Hepatic stellate cell (primary cell): Measurements from ENCODE around the gene AKR7A2.

Source experiments
- DNase-seq: peaks from one replicate; pipeline ENCODE4 v3.0.0; 2011; ENCODE audit warnings: low spot score

The AKR7A2 gene

DNA sequence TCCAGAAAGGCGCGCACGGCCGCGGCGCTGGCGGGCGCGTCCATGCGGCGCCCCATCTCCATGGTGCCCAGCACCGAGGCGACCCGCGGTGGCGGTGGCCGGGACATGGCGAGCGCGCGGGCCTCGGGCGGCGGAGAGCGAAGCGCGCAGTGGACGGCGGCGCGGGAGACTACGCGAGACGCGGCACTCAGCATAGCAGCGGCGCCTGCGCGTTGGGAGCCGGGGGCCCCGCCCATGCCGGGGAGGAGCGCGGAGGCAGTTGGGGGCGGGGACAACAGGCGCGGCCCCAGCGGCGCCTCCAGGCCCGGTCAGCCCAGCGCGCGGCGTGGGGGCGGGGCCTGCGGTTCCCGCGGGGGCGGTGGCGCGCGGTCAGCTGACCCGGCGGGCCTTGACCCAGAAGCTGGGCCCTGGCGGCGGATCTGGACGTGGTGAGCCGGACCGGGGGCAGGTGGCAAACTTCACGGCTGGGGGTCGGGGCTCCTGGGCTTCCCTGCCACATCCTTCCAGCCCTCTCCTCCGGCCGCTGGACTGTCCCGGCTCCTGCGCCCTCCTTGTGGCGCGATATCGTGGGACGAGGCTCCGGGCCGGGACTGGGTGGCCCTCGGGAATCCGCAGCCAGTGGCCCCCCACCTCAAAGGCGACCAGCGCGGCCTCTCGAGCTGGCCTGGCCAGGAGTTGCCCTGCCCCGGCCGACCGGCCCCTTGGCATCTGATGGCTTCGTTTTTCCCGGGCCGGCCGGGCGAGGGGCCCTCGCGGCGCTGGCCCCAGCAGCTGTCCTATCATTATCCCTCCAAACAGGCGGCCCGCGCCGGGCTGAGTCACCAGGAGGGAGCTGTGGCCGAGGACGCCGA lies at the start of gene AKR7A2, which contains the start of gene SLC66A1:
TSS of gene AKR7A2 (minus strand) at position 214 of the 851 bp plus-strand sequence. CDS start at position 194, 20 bp downstream.
TSS of gene SLC66A1 (plus strand) at position 396 of the 851 bp plus-strand sequence. CDS start 5,352 bp downstream, outside the sequence.
- DNase-seq, result peak; percentile 97

DNA sequence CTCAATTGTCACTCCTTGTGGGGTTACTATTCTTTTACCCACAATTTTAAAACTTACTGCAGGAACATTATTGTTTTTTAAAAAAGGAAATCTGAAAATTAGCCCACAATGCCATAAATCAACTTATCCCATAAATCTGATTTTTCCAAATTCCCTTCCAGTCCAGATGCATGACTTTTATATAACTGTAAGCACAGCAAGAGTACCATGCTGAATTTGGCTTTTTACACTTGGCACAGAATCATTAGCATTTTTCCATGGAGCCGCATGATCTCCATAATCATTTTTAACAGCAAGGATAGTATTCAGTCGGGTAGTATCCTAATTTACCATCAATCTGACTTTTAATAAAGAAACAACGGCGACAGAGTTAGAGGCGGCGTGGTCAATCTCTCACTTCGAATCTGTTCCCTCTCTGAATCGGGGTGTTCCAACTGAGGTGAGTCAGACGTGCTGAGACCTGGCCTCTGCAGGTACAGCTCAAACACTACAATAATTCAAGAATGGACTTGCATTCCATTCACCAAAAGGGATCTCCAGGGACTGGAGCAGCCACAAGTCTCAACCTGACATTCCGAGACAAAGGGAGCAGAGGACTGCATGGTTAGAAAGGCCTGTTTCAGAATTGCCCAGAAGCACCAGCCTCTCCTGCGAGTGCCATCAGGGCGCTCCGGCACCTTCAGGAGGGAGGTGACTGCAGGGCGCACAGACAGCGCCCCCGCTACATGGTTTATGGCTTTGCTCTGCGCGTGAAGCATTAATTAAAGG lies 49.1 kb upstream of the AKR7A2 start:
- no peak for DNase-seq

DNA sequence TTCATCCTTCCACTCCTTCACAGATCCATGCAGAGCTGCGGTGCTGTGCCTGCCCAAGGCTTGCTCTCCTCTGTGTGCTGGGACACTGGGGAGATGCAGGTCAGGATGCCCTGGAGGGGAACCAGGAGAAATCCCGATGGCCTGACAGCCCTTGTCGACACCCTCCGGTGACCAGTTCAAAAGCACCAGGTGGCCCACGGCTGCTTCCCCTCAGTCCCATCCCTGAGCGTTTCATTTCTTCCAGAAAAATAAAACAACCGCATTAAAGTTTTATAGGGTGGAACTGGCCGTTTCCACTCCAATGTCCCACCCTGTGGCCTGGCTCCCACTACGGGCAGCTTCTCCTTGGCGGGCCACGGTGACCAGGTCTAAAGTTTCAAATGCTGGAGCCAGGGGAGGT lies 48.5 kb upstream of the AKR7A2 start:
- no peak for DNase-seq

DNA sequence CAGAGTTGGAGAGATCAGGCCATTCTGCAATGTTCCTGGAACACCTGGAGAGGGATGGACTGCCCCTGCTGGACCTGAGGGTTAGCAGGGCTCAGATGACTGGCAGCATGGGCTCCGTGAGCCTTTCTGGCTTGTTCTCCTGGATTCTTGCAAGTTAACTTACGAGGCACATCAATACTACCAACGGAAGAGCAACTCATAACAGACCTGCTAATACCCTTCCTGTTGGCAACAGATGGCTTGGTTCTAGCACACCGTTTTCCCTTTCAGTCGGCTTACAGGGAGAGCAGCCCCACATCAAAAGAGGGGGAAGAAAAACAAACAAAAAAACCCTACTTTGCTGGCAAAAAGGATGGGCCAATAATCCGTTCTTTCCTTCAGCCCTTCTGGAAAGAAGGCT lies 48.1 kb upstream of the AKR7A2 start:
- no peak for DNase-seq

DNA sequence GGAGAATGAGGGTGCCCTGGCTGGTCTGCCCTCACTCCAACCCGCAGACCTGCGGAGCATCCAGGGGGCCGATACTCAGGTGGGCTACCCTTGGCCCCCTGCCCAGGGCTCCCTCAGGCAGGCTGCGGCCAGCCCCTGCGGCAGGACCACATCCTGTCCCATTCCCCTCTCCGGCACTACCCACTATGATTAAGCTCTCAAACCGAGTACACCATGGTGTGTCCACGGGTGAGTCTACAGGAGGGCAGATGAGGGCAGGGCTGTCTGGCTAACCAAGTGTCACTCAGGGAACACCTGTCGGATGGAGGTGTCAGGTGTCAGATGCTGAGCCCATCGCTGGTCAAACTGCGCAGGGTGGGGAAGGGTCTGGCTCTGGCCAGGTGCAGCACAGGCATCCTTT lies 47.4 kb upstream of the AKR7A2 start:
- DNase-seq, result no peak

DNA sequence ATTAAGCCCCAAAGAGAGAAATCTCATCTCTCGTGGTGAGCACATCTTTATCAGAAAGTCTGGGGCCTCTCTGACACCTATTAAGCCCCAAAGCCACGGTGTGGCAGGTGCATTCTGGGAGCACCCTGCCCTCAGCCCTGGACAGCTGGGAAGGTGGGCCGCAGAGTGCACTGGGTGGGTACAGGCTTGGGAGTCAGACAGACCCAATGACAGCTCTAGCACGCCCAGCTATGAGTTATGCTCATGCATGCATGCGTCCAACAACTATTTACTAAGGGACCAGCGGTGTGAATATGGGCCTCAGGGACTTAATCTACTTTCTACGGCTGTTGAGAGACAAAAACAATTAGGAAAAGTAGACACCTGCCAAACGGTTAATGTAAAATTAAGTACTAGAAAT lies 46.8 kb upstream of the AKR7A2 start:
- no peak for DNase-seq

DNA sequence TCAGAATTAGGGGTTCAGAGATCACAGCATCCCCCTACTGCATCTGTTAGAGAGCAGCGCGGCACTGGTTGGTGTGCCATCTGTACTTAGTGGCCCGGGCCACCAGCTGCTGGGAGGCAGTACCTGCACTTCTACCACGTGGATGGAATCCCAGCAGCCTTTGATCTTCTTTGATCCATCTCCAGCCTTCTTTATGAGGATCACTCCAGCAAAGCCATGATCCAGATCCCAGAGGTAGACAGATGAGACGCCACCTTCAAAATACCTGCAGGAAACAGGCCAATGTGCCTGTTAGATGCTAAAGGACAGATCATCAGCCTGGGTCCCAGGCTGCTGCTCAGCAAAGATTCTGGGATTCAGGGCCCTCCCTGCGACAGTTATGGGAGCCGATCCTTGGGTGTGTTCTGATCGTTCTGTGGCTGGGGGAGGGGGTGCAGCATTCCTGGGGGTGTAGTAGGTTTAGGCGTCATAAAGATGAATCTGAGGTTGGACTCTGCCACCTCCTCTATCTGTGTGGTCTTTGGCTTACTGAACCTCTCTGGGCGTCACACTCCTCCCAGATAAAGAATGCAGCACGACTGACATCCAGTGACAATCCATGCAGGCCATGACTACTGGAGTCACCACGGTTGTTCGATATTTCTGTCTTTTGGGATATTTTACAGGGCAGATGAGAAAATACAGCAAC lies 45.5 kb upstream of the AKR7A2 start:
- DNase-seq, result no peak

DNA sequence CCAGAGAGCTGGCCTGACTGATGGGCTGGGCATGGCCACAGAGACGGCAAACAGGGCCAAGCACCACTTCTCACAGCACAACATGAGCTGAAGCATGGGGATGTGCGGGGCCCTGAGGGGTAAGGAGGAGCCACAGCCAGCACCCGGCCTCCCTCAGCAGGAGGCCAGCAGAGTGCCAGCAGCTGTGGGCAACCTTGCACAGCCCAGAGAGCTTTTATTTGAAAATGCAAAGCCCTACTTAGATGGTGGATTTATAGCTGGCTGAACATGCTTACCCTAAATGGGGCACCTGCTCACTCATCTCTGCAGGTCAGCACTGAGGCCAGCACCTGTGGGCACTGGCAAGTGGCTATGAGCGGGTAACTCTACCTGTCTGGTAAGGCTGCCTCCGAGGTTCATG lies 44.3 kb upstream of the AKR7A2 start:
- DNase-seq, result no peak

DNA sequence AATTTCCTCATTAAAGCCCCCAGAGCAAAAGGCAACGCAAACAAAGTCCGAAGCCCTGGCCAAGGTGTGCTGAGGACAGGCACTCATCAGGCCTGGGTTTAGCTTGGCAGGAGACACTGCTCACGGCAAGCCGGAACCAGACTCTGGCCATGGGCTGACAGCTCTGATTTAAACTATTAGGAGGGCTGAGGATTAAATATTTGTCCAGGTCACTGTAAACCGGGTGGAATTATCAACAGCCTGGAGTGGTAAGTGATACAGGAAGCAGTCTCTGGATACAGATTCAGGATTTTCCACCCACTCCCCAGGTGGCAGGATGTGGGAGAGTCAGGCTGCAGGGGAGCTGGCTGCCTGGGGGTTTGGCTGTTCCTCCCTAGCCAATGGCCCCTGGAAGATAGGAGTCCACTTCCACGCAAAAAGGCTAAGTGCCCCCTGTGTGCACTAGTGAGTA lies 42.6 kb upstream of the AKR7A2 start:
- no peak for DNase-seq

DNA sequence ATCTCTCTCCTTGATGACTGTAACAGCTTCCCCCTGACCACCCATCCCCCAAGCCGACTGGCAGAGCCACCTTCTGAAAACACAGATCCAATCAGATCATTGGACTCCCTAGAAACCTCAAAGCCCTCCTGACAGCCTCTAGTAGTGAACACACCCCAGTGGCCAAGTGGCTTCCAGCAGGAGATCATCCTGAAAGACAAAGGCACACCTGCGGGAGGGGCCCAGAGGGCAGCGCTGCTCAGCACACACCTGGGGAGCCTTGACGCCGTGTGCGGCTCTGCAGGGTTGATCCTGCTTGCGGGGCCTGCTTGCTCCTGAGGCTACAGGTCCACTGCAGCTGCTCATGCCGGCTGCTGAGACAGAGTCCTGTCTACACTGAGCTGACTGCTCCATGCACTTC lies 41.7 kb upstream of the AKR7A2 start:
- no peak for DNase-seq

DNA sequence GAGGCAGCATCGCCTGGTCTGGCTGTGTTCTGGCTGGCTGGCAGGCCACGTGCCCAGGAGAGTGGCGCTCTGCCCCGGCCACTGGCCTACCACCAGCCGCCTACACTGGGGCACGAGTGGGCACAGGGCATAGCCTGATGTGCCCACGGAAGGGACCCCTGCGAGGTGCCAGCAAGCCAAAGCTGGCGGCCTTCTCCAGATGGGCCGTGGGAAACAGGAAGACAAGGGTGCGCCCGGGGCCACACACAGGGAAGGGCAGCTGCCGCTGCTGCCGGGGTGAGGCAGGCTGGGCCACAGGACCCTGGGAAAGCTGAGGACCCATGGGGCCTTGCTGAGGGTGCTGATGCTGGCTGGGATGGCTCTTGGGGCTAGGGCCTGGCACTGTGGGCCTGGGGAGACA lies 40.9 kb upstream of the AKR7A2 start:
- DNase-seq, result no peak

DNA sequence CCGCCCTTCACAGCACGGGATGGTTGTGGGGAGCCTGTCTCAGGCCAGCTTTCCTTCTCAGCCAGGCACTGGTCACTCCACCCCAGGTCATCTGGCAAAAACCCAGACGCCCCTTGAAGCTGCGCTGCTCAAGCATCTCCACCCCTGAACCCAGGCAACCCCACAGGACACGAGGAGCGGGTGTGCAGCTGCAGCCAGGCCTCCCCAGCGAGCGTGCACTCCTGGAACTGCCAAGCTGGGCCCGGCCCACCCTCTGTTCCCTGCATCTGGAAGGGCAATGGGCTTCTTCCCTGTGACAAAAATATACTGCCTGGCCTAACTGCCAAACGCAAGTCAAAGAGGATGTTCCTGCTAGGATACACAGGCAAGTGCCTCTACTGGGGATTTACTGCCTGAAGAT lies 39.9 kb upstream of the AKR7A2 start:
- DNase-seq, result no peak

DNA sequence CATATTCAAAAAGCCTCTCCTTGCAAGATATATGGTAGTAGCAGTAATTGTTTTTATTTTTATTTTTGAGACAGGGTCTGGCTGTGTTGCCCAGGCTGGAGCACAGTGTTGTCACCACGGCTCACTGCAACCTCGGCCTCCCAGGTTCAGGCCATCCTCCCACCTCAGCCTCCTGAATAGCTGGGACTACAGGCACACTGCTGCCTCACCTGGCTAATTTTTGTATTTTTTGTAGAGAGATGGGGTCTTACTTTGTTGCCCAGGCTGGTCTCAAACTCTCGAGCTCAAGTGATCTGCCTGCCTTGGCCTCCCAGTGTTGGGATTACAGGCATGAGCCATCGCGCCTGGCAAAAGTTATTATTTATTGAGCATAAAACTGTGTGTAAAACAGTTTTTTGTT lies 38.6 kb upstream of the AKR7A2 start:
- no peak for DNase-seq

DNA sequence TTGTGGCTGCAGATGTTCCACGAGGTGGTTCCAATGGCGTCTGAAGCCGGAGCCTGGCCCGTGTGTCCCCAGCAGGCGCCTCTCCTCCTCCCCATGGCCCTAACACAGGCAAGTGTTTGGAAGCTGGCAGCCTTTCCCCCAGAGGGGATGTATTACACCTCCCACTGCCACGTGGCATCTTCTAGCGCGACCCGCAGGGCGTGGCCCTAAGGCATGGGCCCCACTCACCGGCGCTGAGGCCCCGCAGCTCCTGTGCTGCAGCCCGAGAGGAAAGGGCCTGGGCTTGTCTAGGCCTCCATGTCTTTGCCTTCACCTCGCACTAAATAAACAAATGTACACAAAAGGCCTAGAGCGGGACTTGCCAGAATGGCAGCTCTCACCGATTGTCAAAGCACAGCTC lies 38.1 kb upstream of the AKR7A2 start:
- no peak for DNase-seq

DNA sequence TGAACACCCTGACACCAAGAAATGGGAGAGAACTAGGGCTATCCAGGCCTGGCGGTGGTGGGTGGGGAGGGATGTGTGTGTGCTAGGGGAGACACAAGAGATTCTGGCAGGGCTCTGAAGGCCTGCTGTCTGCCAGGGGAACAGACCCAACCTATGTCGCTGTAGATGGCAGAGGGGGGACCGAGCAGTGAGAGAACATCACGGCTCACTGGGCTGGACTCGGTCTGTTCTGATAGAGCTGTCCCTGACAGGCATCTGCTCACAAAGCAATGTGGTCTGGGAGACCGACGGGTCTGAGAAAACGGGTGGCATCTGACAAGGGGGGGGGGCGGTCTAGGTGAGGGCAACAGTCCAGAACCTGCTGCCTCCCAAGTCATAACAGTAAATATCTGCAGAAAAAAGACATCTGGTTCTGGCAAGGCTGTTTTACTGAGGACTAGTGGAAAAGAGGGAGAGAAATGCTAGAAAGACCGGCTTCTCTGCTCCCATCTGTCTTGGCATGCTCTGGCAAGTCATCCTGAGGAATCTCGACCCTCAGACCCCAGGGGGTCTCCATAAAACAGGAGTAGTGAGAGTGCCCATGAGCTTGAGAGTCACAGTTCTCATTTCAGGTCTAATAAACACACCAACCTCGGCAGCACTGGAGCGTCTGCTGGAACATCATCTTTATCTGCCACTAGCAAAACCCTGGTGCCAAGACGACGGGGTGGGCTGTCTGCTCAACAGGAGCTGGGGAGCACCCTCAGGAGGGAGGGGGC lies 36.7 kb upstream of the AKR7A2 start:
- DNase-seq, result no peak

DNA sequence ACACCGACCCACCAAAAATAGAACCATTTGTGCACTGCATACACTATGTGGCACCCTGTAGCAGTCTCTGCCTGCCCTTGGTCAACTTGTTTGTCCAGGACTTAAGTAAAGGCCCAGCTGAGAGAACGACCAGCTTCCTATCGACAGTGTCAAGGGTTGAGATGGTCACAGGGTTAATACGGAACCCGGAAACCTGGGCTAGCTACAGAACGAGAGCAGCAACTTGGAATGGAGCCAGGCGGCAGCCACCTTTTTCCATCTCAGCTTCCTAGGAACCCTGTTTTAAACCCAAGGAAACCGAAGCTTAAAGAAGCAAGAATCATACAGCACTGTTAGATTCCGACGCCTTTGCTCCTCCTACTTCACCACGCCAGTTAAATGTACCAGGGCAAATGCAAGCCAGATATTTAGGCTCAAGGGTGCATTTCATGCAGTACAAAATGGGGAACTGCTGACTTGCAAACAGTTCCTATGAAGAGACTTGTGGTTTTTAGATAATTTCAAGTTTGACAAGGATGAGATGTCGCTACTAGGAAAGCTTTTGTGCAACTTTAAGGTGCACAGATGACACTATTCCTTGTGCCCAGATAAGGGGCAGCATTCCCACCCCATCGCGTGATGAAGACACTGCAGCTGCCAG lies 35.7 kb upstream of the AKR7A2 start:
- DNase-seq, result no peak

DNA sequence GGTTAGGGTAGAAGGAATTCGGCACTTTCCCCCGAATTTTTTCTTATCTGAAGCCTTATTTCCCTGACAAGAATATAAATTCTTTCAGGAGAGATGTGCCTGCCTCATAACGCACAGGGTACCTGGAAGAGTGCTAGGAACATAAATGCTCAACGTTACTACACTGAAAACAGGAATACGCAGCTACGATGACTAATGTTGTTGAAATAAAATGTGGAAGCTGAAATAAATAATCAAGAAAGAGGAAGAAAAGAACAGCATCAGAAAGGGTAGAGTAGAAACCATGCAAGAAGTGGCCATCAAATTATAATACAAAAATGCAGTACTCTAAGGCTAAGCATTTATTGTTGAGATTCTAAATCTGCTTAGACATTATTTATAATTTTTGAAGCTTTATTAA lies 34.1 kb upstream of the AKR7A2 start:
- DNase-seq, result no peak

DNA sequence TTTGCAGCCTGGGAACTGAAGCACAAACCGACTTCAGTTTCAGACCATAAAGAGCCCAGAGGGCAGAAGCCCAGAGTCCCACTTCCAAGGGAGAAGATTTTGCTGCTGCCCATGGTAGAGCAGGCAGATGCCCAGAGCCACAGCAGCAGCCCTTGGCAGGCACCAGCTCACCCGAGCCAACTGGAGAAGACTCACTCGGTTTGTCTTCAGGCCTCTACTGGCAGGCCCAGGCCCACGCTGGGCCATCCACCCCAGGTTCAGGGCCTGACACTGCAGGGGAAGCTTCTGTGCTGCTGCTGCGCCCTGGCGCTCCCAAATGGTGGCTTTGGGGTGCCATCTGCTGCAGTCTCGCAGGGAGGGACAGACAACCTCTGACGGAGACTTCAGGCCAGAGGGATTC lies 33.4 kb upstream of the AKR7A2 start:
- DNase-seq, result no peak

DNA sequence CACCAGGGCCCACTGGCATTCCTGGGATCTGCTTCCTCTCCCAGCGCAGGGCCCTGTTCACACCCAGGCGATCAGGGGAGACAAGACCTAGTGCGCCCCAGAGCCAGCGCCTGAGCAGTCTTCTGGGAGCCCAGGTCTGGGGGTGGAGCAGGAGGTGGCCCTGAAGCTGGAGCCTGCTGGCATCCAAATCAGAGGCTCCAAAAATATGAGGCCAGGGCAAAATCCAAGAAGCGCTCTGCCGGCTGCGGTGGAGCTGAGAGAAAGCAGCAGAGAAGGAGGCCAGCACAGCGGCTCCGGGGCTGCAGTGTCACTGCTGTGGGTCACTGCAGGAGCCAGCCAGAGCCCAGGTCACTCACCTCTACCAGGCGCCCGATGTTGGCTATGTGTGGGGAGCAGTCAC lies 32.9 kb upstream of the AKR7A2 start:
- DNase-seq, result no peak

DNA sequence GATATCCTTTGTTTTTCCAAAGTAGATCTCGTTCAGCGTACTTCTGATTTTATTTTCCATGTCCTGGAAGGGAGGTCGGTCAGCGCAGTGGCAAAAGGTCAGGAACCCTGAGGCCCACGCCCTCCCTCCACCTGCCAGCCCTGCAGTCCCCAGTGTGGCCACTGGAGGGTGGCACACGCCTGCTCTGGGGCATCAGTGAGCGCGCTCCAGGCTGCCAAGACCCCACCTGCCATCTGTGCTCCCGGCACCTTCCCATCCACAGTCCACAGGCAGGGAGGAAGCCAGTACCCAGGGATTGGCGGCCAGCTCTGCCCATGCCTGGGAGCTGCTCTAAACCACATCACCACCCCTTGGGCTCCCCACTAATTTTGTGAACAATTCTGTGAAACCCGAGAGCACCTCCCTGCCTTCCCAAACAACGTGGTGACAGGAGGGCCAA lies 32.4 kb upstream of the AKR7A2 start:
- peak; percentile 66 for DNase-seq

DNA sequence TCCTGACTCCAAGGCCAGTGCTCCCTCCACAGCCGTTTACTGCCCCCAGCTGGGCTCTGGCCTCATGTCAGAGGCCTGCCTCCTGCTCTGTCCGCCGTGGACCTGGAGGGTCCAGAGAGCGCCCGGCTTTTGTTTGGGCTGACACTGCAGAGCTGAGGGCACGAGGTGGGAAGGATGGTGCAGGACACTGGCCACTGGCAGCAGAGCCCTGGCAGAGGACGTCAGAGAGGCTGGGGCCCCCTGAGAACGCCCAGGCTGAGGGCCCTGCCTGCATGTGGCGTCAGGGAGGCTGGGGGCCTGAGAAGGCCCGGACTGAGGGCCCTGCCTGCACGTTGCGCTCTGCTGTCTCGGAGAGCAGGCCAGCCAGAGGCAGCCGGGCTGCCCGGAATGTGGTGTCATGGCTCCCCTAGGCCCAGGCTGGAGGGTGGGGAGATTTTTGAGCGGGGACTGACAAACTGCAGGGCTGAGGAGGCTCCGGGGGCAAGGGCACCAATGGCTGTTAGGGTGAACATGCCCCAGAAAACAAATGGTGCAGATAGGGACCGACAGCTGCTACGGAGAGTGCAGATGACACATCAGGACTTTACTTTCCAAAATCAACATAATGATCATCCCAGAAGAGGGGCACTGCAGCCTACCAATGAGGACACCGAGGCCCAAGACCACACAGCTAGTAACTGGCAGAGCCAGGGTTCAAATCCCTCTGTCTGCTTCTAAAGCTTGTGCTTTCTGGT lies 31.8 kb upstream of the AKR7A2 start:
- no peak for DNase-seq
